WERI-Rb-1 (cell line): Measurements from ENCODE around the gene GTF2B.
"Not testable (repeated sequence)": the region's sequence is repeated elsewhere in the genome, so short reads cannot be mapped to it uniquely, and the experiment has no call there.

Source experiments
- DNase-seq: peaks from one replicate; pipeline ENCODE4 v3.0.0-alpha.2; 2020
- H3K27ac ChIP-seq: fragments of 250-450 bp; sonication (Bioruptor Pico); 2 replicates; pipeline ENCODE4 v1.5.1; 2020; ENCODE audit warnings: mild to moderate bottlenecking, moderate library complexity
- H3K27me3 ChIP-seq: fragments of 250-450 bp; sonication (Bioruptor Pico); 2 replicates; pipeline ENCODE4 v1.5.1; 2021; ENCODE audit warnings: mild to moderate bottlenecking, low read depth, moderate library complexity; ENCODE audit not compliant: insufficient read depth, severe bottlenecking
- H3K36me3 ChIP-seq: fragments of 250-450 bp; sonication (Bioruptor Pico); 2 replicates; pipeline ENCODE4 v1.5.1; 2020; ENCODE audit warnings: mild to moderate bottlenecking, moderate library complexity
- H3K4me3 ChIP-seq: 2 replicates; pipeline ENCODE4 v1.5.1; 2011; ENCODE audit warnings: low read depth, mild to moderate bottlenecking, control low read depth, low read length
- H3K9me3 ChIP-seq: fragments of 250-450 bp; sonication (Bioruptor Pico); 2 replicates; pipeline ENCODE4 v1.5.1; 2021; ENCODE audit warnings: mild to moderate bottlenecking, moderate library complexity; ENCODE audit not compliant: severe bottlenecking
- TF ChIP-seq, protein P1 (sequence below): IDR thresholded peaks from 2 replicates; pipeline ENCODE4 v1.5.1; 2011; ENCODE audit warnings: low read depth, mild to moderate bottlenecking, control low read depth, inconsistent platforms, low read length

GTF2B gene

DNA sequence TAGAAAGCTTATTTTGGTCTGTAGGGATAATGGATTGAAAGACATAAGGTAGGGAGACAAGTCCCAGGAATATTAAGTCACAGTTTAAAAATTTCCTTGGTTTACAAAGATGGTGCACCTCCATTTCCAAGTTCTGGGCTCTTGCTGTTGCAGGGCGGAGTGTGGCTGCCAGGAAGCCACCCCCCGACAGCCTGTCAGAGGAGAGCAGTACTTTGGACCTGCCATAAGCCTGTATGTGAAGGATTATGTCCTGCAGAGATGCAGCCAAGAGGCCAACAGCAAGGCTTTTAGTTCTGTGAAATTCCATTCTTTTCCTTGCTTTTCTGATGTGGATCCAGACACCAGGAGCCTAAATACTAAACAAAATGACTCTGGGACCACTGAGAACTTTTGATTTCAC is 31.9 kb upstream of the GTF2B start:
- Histone ChIP-seq H3K4me3 (no peak overlapping the region), H3K36me3 (peaks cover 7% of the 10 kb centered on the region), H3K27me3 (no peaks in the 10 kb centered on the region), H3K27ac (no peak overlapping the region; the same call in 1 of the 2 replicates), H3K9me3 (no peaks in the 10 kb centered on the region)
- peak; percentile 21 for DNase-seq
- TF ChIP-seq, protein P1, sequence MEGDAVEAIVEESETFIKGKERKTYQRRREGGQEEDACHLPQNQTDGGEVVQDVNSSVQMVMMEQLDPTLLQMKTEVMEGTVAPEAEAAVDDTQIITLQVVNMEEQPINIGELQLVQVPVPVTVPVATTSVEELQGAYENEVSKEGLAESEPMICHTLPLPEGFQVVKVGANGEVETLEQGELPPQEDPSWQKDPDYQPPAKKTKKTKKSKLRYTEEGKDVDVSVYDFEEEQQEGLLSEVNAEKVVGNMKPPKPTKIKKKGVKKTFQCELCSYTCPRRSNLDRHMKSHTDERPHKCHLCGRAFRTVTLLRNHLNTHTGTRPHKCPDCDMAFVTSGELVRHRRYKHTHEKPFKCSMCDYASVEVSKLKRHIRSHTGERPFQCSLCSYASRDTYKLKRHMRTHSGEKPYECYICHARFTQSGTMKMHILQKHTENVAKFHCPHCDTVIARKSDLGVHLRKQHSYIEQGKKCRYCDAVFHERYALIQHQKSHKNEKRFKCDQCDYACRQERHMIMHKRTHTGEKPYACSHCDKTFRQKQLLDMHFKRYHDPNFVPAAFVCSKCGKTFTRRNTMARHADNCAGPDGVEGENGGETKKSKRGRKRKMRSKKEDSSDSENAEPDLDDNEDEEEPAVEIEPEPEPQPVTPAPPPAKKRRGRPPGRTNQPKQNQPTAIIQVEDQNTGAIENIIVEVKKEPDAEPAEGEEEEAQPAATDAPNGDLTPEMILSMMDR, result no peak

DNA sequence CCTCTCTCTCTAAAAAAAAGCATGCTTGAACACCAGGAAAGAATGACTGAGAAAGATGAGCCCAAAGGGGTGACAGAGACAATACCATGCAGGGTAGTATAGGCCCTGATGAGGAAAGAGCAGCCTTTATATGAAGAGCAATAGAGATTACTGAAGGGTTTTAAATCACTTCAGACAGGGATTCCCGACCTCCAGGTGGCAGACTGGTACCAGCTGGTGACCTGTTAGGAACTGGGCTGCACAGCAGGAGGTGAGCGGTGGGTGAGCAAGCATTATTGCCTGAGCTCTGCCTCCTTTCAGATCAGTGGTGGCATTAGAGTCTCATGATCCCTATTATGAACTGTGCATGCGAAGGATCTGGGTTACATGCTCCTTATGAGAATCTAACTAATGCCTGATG is 30.8 kb upstream of the GTF2B start:
- H3K27ac ChIP-seq, result no peak overlapping the region; the same call in 1 of the 2 replicates
- H3K27me3 ChIP-seq, result no peaks in the 10 kb centered on the region
- TF ChIP-seq, protein P1, result 0 out of 2 replicates have a peak, but pooled peaks have one; percentile 21
- H3K36me3 ChIP-seq, result peaks cover 7% of the 10 kb centered on the region
- peak; percentile 78 for DNase-seq
- peaks cover 1% of the 10 kb centered on the region for H3K9me3 ChIP-seq
- no peak overlapping the region for H3K4me3 ChIP-seq

DNA sequence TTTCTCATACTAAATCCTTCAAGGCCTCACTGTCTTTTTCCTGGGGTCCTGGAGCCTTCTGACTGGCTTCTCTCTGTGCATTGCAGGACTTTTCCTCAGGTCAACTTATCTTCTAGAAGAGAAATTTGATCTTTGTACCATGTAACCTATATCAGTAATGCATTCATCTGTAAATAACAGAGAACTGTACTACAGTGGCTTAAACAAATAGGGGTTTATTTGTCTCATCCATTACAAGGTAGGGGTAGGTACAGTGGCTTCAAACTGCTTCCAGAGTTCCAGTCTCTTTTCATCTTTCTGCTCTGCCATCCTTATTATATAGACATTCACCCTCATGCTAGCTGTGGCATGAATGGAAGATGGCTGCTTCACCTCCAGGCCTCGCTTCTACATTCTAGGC is 29.5 kb upstream of the GTF2B start:
- H3K4me3 ChIP-seq, result no peak overlapping the region
- H3K27ac ChIP-seq, result no peak overlapping the region
- peaks cover 3% of the 10 kb centered on the region for H3K9me3 ChIP-seq
- no peak for DNase-seq
- H3K27me3 ChIP-seq, result no peaks in the 10 kb centered on the region
- TF ChIP-seq, protein P1, result no peak
- H3K36me3 ChIP-seq, result peaks cover 7% of the 10 kb centered on the region

DNA sequence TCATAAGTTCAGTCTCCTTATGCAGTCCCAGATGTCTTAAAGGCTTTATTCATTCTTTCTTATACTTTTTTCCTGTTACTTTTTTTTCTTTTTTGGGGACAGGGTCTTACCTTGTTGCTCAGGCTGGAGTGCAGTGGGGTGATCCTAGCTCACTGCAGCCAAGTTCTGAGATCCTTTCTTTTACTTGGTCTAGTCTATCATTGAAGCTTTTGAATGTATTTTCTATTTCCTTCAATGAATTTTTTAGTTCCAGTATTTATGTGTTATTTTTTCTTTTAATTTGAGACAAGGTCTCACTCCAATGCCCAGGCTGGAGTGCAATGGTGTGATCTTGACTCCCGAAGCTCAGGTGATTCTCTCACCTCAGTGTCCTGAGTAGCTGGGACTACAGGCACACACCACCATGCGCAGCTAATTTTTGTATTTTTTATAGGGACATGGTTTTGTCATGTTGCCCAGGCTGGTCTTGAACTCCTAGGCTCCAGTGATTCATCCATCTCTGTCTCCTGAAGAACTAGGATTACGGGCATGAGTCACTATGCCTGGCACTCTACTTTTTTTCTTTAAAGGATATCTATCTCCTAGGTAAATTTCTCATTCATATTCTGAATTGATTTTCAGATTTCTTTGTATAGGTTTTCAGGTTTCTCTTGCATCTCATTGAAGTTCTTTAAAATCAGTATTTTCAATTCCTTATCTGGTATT is 26.1 kb upstream of the GTF2B start:
- H3K9me3 ChIP-seq, result peaks cover 3% of the 10 kb centered on the region
- DNase-seq, result no peak
- peaks cover 7% of the 10 kb centered on the region for H3K36me3 ChIP-seq
- H3K4me3 ChIP-seq, result no peak overlapping the region
- H3K27me3 ChIP-seq, result no peaks in the 10 kb centered on the region
- no peak overlapping the region for H3K27ac ChIP-seq
- TF ChIP-seq, protein P1, result no peak

DNA sequence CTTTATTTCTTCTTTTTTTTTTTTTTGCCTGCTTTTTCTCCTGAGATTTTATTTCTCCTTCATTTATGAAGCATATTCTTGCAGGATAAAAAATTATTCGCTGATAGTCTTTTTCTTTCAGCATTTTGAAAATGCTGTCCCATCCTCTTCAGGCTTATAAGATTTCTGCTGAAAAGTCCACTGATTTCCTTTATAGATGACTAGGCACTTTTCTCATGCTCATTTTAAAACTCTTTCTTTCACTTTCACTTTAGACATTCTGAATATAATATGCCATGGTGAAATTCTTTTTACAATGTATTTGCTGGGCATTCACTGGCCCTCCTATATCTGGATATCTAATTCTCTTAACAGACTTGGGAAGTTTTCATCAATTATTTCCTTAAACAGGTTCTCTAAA is 25.5 kb upstream of the GTF2B start:
- no peak overlapping the region for H3K27ac ChIP-seq
- no peaks in the 10 kb centered on the region for H3K27me3 ChIP-seq
- H3K4me3 ChIP-seq, result no peak overlapping the region
- DNase-seq, result no peak
- H3K9me3 ChIP-seq, result peaks cover 3% of the 10 kb centered on the region
- TF ChIP-seq, protein P1, result no peak
- H3K36me3 ChIP-seq, result peaks cover 7% of the 10 kb centered on the region

DNA sequence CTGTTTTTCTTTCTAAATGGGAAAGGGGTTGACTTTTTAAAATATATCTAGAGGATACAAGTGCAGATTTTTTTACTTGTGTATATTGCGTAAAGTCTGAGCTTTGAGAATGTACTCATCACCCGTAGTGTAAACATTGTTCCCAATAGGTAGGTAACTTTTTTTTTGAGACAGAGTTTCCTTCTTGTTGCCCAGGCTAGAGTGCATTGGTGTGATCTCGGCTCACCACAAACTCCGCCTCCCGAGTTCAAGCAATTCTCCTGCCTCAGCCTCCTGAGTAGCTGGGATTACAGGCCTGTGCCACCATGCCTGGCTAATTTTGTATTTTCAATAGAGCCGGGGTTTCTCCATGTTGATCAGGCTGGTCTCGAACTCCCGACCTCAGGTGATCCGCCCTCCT is 20.4 kb upstream of the GTF2B start:
- H3K27me3 ChIP-seq, H3K9me3 ChIP-seq, H3K36me3 ChIP-seq, DNase-seq, H3K4me3 ChIP-seq, H3K27ac ChIP-seq: not testable (repeated sequence)
